K562 (cell line): ENCODE measurements around the gene HSPA8. TPM values are rescaled to one million over a fixed set of nuclear protein-coding genes. Genes with fewer than 3 reads are reported as not detected.

Source experiments
- ARID3B ChIP-seq: fragments of 250-450 bp; sonication (Bioruptor Pico); IDR thresholded peaks from 2 replicates; pipeline ENCODE4 v1.4.0; 2020; ENCODE audit warnings: borderline replicate concordance
- ATF7 ChIP-seq: fragments of 450-650 bp; IDR thresholded peaks from 2 replicates; pipeline ENCODE4 v1.7.1; 2014; ENCODE audit warnings: mild to moderate bottlenecking, moderate library complexity
- BRF2 ChIP-seq: IDR thresholded peaks from 3 replicates; pipeline ENCODE4 v1.6.1; 2011; ENCODE audit warnings: borderline replicate concordance, mild to moderate bottlenecking; ENCODE audit not compliant: insufficient read length, insufficient read depth
- CTCFL ChIP-seq: IDR thresholded peaks from 2 replicates; pipeline ENCODE4 v1.6.1; 2011; ENCODE audit warnings: borderline replicate concordance, low read depth, mild to moderate bottlenecking, moderate library complexity, low read length; ENCODE audit not compliant: insufficient read depth, poor library complexity, severe bottlenecking
- GTF2A2 ChIP-seq: IDR thresholded peaks from 2 replicates; pipeline ENCODE4 v1.6.1; 2016; ENCODE audit warnings: mild to moderate bottlenecking, missing genetic modification characterization, missing compliant biosample characterization
- KAT8 ChIP-seq: fragments of 450-650 bp; IDR thresholded peaks from 2 replicates; pipeline ENCODE4 v1.6.1; 2016; ENCODE audit warnings: low read depth, mild to moderate bottlenecking
- LCOR ChIP-seq: sonication (generic); formaldehyde crosslinking; IDR thresholded peaks from 2 replicates; pipeline ENCODE4 v1.8.0; 2022; ENCODE audit warnings: mild to moderate bottlenecking, missing genetic modification reagents
- MBD1 ChIP-seq: fragments of 250-450 bp; sonication (Bioruptor Pico); IDR thresholded peaks from 2 replicates; pipeline ENCODE4 v1.8.0; 2022; ENCODE audit warnings: inconsistent platforms
- NFIC ChIP-seq: fragments of 450-650 bp; IDR thresholded peaks from 2 replicates; pipeline ENCODE4 v1.6.1; 2017; ENCODE audit warnings: mild to moderate bottlenecking, inconsistent platforms
- PRDM10 ChIP-seq: fragments of 450-650 bp; IDR thresholded peaks from 2 replicates; pipeline ENCODE4 v1.6.1; 2018; ENCODE audit not compliant: partially characterized antibody
- RBBP5 ChIP-seq: fragments of 200-600 bp; sonication (generic); IDR thresholded peaks from 2 replicates; pipeline ENCODE4 v1.6.1; 2012; ENCODE audit warnings: borderline replicate concordance, mild to moderate bottlenecking, low read length, control low read depth, inconsistent platforms; ENCODE audit not compliant: insufficient read depth, poor library complexity, severe bottlenecking
- RBM17 ChIP-seq: fragments of 200-400 bp; formaldehyde crosslinking; IDR thresholded peaks from 2 replicates; pipeline ENCODE4 v1.6.1; 2017; ENCODE audit warnings: low read depth, mild to moderate bottlenecking, low read length, borderline replicate concordance
- WHSC1 ChIP-seq: IDR thresholded peaks from one replicate; pipeline ENCODE4 v1.6.1; 2012; ENCODE audit warnings: low read length, control low read depth, inconsistent platforms
- ZKSCAN1 ChIP-seq: fragments of 150-350 bp; IDR thresholded peaks from 2 replicates; pipeline ENCODE4 v1.6.1; 2016; ENCODE audit warnings: low read depth, low read length
- polyA plus RNA-seq, 8 experiments: library from polyadenylated mRNA; depleted of rRNA in 4 of 8; stranded (reverse) in 5 of 8; unstranded in 3 of 8; fragments of >200 nt; fragmentation: Nextera tagmentation in 2 of 8; fragmentation: Illumina TruSeq in 1 of 8; extraction: Ambion mirVana in 2 of 8; extraction: Trizol in 1 of 8; gene quantifications; 2 replicates each; pipeline versions ENCODE4 v1.2.1 to v1.2.3, GENCODE V29; 2011 to 2014; ENCODE audit warnings: inconsistent platforms in 1 of 8, missing spikeins in 1 of 8
- total RNA-seq, 7 experiments: library from RNA; depleted of rRNA in 6 of 7; stranded (reverse); fragments of >200 nt in 6 of 7; fragmentation: Illumina TruSeq in 2 of 7; extraction: Trizol in 2 of 7; gene quantifications; 2 replicates each; pipeline versions ENCODE4 v1.2.1 to v1.2.3, GENCODE V29; 2011 to 2021; ENCODE audit warnings: low replicate concordance in 1 of 7

Gene HSPA8
- total and polyA plus RNA-seq, 9 of the 15 experiments (the other 6 are each of a cell fraction or from before 2014, with no cell fraction given), result 1,250 to 3,966 (median 2,773) TPM

GRCh38 chr11:123062892-123063825, 1.2 kb upstream of the HSPA8 start (continued):
- TF ChIP-seq RBBP5 (no peak), PRDM10 (no peak), WHSC1 (no peak), ATF7 (no peak), NFIC (no peak), KAT8 (no peak), GTF2A2 (tag) (peak; percentile 53; the same call in 1 of the 2 replicates), ZKSCAN1 (no peak), RBM17 (no peak), BRF2 (no peak), LCOR (CRISPR knock-in tag) (no peak), ARID3B (CRISPR knock-in tag) (no peak), MBD1 (no peak), CTCFL (no peak)
